Measurements from ENCODE around the gene KNDC1. TPM values are rescaled to one million over a fixed set of nuclear protein-coding genes. Genes with fewer than 3 reads are reported as not detected.

The KNDC1 gene
- total and polyA plus RNA-seq, 2 experiments from 2014 or later = 1.8 to 16.0 TPM

- no peaks in the 10 kb centered on the region for H4K20me1 ChIP-seq (replicated peaks; ENCODE audit: insufficient read depth)
- peaks cover 7% of the 10 kb centered on the region for H3K27me3 Mint-ChIP-seq (ENCODE audit: insufficient read depth, low read depth, poor library complexity)
- H3K4me3 ChIP-seq = no peak overlapping the region
- no peak overlapping the region for H3K4me2 ChIP-seq
- 0 out of 2 replicates have a peak, but pooled peaks cover 4% of the 10 kb centered on the region for H3K4me1 ChIP-seq (ENCODE audit: insufficient read depth)
- peaks cover 7% of the 10 kb centered on the region; the same call in 1 of the 2 replicates for H3F3A ChIP-seq (replicated peaks; ENCODE audit: low read depth)
- H3K27ac Mint-ChIP-seq = no peak overlapping the region
- DNase-seq (ENCODE audit: low spot score) = no peak
- no peaks in the 10 kb centered on the region for H3K36me3 ChIP-seq (ENCODE audit: insufficient read depth)
- no peaks in the 10 kb centered on the region for H3K79me2 ChIP-seq (replicated peaks; ENCODE audit: insufficient read depth)
- no peak overlapping the region for H3K4me3 Mint-ChIP-seq
- peaks cover 3% of the 10 kb centered on the region for H3K4me1 Mint-ChIP-seq
- peaks cover 3% of the 10 kb centered on the region; the same call in 1 of the 3 replicates for H3K36me3 Mint-ChIP-seq (ENCODE audit: low read depth)
- H3K9me3 Mint-ChIP-seq = no peaks in the 10 kb centered on the region; the same call in 2 of the 3 replicates
- H3K27me3 ChIP-seq (ENCODE audit: insufficient read depth) = no peaks in the 10 kb centered on the region
- no peak overlapping the region for H2AFZ ChIP-seq
- TF ChIP-seq NANOG (IDR thresholded peaks at IDR 0.05; ENCODE audit: borderline replicate concordance) (no peak), CTCF (conservative IDR thresholded peaks at IDR 0.05; ENCODE audit: low read depth in 2 of 2) (no peak)
- ATAC-seq = no peak
- H3K27ac ChIP-seq (ENCODE audit: low read depth) = no peak overlapping the region
- H3K9me2 ChIP-seq (ENCODE audit: insufficient read depth) = no peaks in the 10 kb centered on the region
These were observed 54.7 kb downstream of the KNDC1 start for GRCh38 chr10:133214468-133215410.

GRCh38 chr10:133215586-133215985 is 55.6 kb downstream of the KNDC1 start:
- no peak for ATAC-seq
- TF ChIP-seq ETS1 (IDR thresholded peaks at IDR 0.05) = no peak
- TF ChIP-seq NANOG (IDR thresholded peaks at IDR 0.05; ENCODE audit: borderline replicate concordance) = no peak
- no peak for TF ChIP-seq REST (IDR thresholded peaks at IDR 0.05; ENCODE audit: unreplicated experiment)
- no peak for TF ChIP-seq ZNF462 (CRISPR knock-in tag; IDR thresholded peaks at IDR 0.05)
- no peak for TF ChIP-seq EZH2 (IDR thresholded peaks at IDR 0.05; ENCODE audit: low read depth, unreplicated experiment)

More at GRCh38 chr10:133215586-133215985, 55.6 kb downstream of the KNDC1 start:
- Histone ChIP-seq H3K4me2 (no peak overlapping the region), H2AFZ (no peak overlapping the region), H4K20me1 (replicated peaks; ENCODE audit: insufficient read depth) (no peaks in the 10 kb centered on the region), H3K9me2 (ENCODE audit: insufficient read depth) (no peaks in the 10 kb centered on the region), H3K4me3 (no peak overlapping the region), H3K36me3 (ENCODE audit: insufficient read depth) (no peaks in the 10 kb centered on the region), H3K27ac (ENCODE audit: low read depth) (no peak overlapping the region), H3K4me1 (ENCODE audit: insufficient read depth) (0 out of 2 replicates have a peak, but pooled peaks cover 4% of the 10 kb centered on the region), H3K27me3 (ENCODE audit: insufficient read depth) (no peaks in the 10 kb centered on the region), H3K79me2 (replicated peaks; ENCODE audit: insufficient read depth) (no peaks in the 10 kb centered on the region), H3F3A (replicated peaks; ENCODE audit: low read depth) (peaks cover 9% of the 10 kb centered on the region; the same call in 1 of the 2 replicates)
- Mint-ChIP-seq H3K27ac (no peak overlapping the region), H3K4me3 (no peak overlapping the region), H3K9me3 (no peaks in the 10 kb centered on the region; the same call in 2 of the 3 replicates), H3K36me3 (ENCODE audit: low read depth) (peaks cover 3% of the 10 kb centered on the region; the same call in 1 of the 3 replicates), H3K4me1 (peaks cover 3% of the 10 kb centered on the region), H3K27me3 (ENCODE audit: insufficient read depth, low read depth, poor library complexity) (peaks cover 7% of the 10 kb centered on the region)
- DNase-seq (ENCODE audit: low spot score) = no peak

Measured in GM23338 (cell line).